ENCODE results near the gene B4GALT2. TPM values are rescaled to one million over a fixed set of nuclear protein-coding genes. Genes with fewer than 3 reads are reported as not detected.

The B4GALT2 gene
- total RNA-seq, 1 experiment from 2014 or later: 76.8 TPM

GRCh38 chr1:44012941-44013609 lies 34.1 kb downstream of the B4GALT2 start:
- ATAC-seq (no peak), DNase-seq (ENCODE audit: low read depth, low spot score) (no peak)
- RAD21 ChIA-PET (ENCODE audit: low non-redundant PET in 1 of 2, low total read pairs in 2 of 2, uncharacterized antibody in 2 of 2, unreplicated experiment in 2 of 2): no interaction called here
- CTCF ChIA-PET: interaction anchor here (1.9 kb wide), 1 partner anchor 23 kb away, joined by 5 read pairs; no protein-coding TSS in a partner anchor
- no peak for TF ChIP-seq SIN3A (IDR thresholded peaks at IDR 0.05; ENCODE audit: low read depth)
- no peak for TF ChIP-seq TCF7L2 (IDR thresholded peaks at IDR 0.05; ENCODE audit: borderline replicate concordance, extremely low read depth, insufficient read depth, insufficient read length)
- no peak for TF ChIP-seq RAD21 (IDR thresholded peaks at IDR 0.05; ENCODE audit: low read depth)
- no peak for TF ChIP-seq FOSL1 (IDR thresholded peaks at IDR 0.05; ENCODE audit: low read depth)
- no peak for TF ChIP-seq CTCF (IDR thresholded peaks at IDR 0.05 in 2 of 3, conservative IDR thresholded peaks at IDR 0.05 in 1 of 3; ENCODE audit: borderline replicate concordance in 1 of 3, insufficient read depth in 1 of 3, low read depth in 2 of 3, low read length in 2 of 3)
- TF ChIP-seq EGR1 (IDR thresholded peaks at IDR 0.05; ENCODE audit: low read depth): no peak
- no peak for TF ChIP-seq SRF (IDR thresholded peaks at IDR 0.05; ENCODE audit: low read depth)
- no peak for TF ChIP-seq ZFX (IDR thresholded peaks at IDR 0.05)
- no peak for TF ChIP-seq SP1 (IDR thresholded peaks at IDR 0.05; ENCODE audit: low read depth)
- no peak for TF ChIP-seq EZH2phosphoT487 (IDR thresholded peaks at IDR 0.05; ENCODE audit: borderline replicate concordance)
- TF ChIP-seq POLR2A (IDR thresholded peaks at IDR 0.05; ENCODE audit: borderline replicate concordance, extremely low read depth, insufficient read depth, insufficient read length): no peak
- TF ChIP-seq CEBPB (IDR thresholded peaks at IDR 0.05; ENCODE audit: low read depth): no peak
- no peak overlapping the region for H3K4me2 ChIP-seq (ENCODE audit: low read length)
- H3K27me3 ChIP-seq (ENCODE audit: insufficient read depth, low read length): no peaks in the 10 kb centered on the region
- POLR2A ChIA-PET: no interaction called here
- H2AFZ ChIP-seq (ENCODE audit: low read depth, low read length, poor library complexity, severe bottlenecking): no peak overlapping the region
- intact Hi-C loops (cut with micrococcal nuclease): no loop called here
- peaks cover 7 to 8% of the 10 kb centered on the region in 2 experiments; a peak in 3 of 4 replicates for H3K4me1 ChIP-seq (ENCODE audit: control insufficient read depth in 1 of 2, insufficient read depth in 2 of 2, low read length in 2 of 2)
- no peak overlapping the region for H3K27ac ChIP-seq (ENCODE audit: low read depth, low read length)
- H3K9ac ChIP-seq (ENCODE audit: low read length): no peak overlapping the region
- BruUV-seq (replicated peaks): no TSS peak
- H3K9me3 ChIP-seq (ENCODE audit: control insufficient read depth in 1 of 2, insufficient read depth in 1 of 2, low read depth in 1 of 2, low read length in 2 of 2): no peaks in the 10 kb centered on the region
- H3K36me3 ChIP-seq (ENCODE audit: control insufficient read depth in 1 of 2, insufficient read depth in 2 of 2, low read length in 2 of 2): no peaks in the 10 kb centered on the region
- H3K9me2 ChIP-seq (ENCODE audit: insufficient read depth): no peaks in the 10 kb centered on the region
- no peaks in the 10 kb centered on the region for H3K79me2 ChIP-seq (ENCODE audit: insufficient read depth, low read length)
- H3K4me3 ChIP-seq (replicated peaks in 1 of 2; ENCODE audit: low read depth in 1 of 2, low read length in 2 of 2): no peak overlapping the region
- no peaks in the 10 kb centered on the region for H4K20me1 ChIP-seq (ENCODE audit: insufficient read depth)

All from HCT116 (cell line).